HL-60 (cell line): ENCODE results near the gene LRIT2.
"Not testable (repeated sequence)": the region's sequence is repeated elsewhere in the genome, so short reads cannot be mapped to it uniquely, and the experiment has no call there.

Source experiments
- CTCF ChIP-seq: IDR thresholded peaks from one replicate; pipeline ENCODE4 v1.5.1; 2011; ENCODE audit warnings: low read length, control low read depth, inconsistent platforms; ENCODE audit not compliant: insufficient read depth
- GABPA ChIP-seq: IDR thresholded peaks from 2 replicates; pipeline ENCODE4 v1.6.1; 2012; ENCODE audit warnings: low read depth
- POLR2AphosphoS5 ChIP-seq: IDR thresholded peaks from 2 replicates; pipeline ENCODE4 v1.6.1; 2012; ENCODE audit warnings: low read depth
- REST ChIP-seq: IDR thresholded peaks from 2 replicates; pipeline ENCODE4 v1.6.1; 2012; ENCODE audit warnings: low read depth; ENCODE audit not compliant: insufficient replicate concordance
- SPI1 ChIP-seq: IDR thresholded peaks from 2 replicates; pipeline ENCODE4 v1.6.1; 2012; ENCODE audit warnings: low read depth, mild to moderate bottlenecking, borderline replicate concordance

GRCh38 chr10:84180386-84180785 lies 45.0 kb downstream of the LRIT2 start:
- TF ChIP-seq CTCF, REST, POLR2AphosphoS5, SPI1, GABPA: not testable (repeated sequence)
